ENCODE measurements around the gene ASXL1.

Gene ASXL1

DNA sequence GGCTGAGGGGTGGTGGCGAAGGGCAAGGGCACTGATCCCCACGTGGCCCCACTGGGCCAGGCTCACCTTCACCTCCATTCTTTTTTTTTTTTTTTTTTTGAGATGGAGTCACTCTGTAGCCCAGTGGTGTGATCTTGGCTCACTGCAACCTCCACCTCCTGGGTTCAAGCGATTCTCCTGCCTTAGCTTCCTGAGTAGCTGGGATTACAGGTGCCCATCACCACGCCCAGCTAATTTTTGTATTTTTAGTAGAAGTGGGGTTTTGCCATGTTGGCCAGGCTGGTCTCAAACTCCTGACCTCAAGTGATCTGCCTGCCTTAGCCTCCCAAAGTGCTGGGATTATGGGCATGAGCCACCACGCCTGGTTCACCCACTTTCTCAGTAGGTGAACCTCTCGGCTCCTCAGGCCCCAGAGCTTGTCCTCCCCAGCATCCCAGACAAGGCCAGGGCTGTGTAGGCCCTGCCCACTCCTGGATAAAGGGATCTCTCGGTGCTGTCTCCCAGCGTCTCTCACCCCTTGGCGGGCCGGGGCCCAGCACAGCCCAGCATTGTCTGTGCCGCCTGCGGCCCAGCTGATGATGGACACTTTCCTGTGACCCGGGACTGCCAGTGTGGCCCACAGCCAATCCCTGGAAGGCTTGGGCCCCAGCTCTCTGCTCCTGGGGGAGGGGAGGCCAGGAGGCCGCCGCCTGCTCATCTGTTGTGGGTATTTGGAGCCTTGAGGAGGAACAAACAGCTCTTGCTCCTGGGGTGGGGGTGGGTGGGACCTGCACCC is 108.0 kb downstream of the ASXL1 start:
- peak; percentile 93 for DNase-seq (ENCODE audit: low spot score)

DNA sequence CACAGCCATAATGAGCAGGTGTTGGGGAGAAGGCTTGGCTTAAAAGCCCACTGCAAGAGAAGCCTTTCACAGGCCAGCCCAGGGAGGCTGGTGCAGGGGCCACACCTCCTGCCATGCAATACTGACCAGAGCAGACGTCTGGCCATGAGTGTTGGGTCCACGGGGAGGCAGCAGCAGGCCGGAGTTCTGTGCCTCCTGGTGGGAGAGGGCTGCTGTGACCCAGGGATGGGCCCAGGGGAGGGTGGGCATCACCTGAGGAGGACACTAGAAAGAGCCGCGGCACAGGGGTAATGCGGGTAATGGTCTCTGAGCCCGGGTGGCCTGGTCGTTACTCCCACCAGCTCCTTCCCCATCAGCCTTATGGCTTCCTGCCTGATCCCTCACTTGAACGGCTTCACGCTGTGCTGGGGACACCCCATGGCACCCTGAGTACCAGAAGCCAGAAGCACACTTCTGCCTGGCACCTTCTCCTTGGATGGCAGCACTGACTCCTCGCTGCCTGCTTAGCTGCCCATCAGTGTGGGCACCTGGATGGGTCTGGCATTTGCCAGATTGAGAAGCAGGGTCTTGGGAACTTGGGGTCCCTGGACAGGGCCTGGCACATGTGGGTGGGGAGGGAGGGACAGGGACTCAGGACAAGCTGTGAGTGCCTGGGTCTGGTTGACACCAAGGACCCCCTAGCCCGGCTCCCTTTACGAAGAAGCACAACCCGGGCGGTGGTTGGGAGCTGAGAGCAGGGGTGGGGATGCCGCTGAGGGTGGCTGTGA is 108.8 kb downstream of the ASXL1 start:
- no peak for DNase-seq (ENCODE audit: low spot score)

DNA sequence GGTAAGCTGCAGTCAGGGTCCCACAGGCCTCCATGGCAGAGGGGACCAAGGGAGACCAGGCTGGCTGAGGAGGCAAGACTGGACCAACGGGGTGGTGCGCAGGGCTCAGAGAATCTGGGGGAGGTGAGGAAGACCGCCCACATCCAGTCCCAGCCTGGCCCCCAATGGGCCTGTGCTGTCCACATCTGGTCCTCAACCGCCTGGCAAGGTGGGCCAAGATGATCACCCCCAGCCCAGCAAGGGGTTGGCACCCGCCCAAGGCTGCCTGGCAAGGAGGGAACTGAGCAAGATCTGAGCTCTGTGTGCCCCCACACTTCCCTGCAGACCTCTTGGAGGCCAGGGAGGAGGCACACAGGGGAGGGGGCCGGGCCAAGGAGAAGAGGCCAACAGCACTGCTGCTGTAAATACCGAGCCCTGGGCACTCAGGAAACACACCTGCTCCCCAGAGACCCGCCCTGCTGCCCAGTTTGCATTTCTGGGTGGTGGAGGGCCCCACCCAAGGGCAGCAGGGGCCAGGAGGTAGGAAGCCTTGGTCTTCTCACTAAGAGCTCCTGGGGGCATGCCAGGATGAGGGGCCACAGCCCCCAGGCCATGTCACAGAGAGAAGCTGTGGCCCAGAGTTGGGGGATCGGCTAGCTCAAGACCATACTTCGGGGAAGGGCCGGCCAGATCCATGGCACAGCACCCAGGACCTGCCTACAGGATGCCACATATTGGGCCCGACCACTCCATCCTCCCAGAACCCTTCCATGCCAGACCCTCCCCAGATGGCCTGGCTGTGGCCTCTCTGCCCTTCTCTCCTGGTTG is 109.6 kb downstream of the ASXL1 start:
- no peak for DNase-seq (ENCODE audit: low spot score)

DNA sequence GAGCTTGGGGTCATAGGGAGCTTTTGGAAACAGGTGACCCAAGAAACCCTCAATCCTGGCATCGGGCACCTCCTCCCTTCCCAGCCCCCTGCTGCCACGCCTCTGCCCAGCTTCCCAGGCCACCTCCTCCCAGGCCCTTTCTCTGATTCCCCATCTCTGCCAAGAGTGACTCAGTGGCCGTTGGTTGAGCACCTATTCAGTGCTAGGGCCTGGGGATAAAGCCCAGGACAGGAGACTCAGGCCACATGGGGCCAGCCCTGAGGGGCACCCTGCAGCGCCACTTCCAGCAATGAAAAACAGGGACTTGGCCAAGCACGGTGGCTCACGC is 110.1 kb downstream of the ASXL1 start:
- DNase-seq (ENCODE audit: low spot score) = no peak

DNA sequence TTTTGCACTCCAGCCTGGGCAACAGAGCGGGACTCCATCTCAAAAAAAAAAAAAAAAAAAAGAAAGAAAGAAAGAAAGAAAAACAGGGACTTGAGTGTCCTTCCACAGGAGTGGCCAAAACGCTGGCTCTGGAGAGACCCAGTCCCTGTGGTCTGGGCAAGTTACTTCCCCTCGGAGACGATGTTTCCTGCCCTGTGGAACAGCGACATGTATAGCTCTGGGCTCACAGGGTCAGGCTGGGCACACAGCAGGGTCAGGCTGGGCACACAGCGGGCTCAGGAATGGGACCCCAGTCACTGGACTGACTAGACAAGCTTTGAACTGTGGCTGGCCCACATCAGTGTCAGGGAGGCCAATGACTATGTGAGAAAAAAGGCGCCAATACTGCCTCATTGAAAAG is 110.7 kb downstream of the ASXL1 start:
- no peak for DNase-seq (ENCODE audit: low spot score)

DNA sequence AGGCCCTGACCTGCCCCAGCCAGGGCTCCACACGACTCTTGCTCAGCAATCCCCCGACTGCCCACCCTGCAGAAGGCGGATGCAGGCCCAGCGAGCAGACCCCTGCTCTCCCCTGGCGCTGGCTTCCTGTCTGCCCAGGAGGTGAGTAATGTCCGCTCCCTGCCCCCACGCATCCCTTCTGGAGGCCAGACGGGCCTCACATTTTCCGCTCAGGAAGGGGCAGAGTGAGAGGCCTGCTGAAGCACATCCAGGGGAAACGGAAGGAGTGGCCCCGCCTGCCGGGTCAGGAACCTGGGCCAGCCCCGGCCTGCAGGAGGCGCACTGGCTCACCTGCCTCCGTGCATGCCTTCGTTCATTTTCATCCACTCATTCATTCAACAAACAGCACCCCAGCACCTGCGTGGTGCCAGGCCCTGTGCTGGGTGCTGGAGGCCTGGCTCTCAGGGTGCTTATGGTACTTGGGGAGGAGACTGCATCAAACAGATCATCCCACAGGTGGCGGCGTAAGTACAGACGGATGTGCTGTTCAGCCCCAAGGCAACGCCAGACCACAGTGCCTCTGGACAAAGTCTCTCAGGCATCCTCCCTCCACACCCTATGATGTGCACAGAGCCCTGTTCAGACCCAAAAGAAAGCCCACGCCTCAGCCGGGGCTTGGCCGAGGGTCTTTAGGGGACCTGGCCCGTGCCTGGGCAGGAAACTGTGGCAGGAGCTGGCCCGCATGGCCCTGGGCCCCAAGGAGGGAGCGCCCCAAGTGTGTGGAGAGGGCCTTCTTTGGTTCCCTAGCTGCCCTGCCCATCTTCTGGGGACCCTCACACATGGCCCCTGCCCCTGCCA is 112.1 kb downstream of the ASXL1 start:
- DNase-seq (ENCODE audit: low spot score) = no peak

DNA sequence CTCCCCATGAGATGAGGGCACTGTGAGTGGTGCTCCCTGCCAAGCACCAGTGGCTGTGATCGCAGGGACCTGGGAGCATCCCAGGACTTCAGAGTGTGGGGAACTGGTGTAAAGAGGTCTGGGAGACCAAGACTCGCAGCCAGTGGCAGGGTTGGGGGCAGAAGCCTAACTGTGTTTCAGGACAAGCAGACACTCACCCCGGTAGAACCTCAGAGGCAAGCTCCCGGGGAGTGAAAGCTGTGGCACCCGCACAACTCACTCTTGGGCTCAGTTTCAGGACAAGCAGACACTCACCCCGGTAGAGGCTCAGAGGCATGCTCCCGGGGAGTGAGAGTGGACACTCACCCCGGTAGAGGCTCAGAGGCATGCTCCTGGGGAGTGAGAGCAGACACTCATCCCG is 112.8 kb downstream of the ASXL1 start:
- DNase-seq (ENCODE audit: low spot score) = no peak

GRCh38 chr20:32472581-32473207 is 114.6 kb downstream of the ASXL1 start:
- DNase-seq (ENCODE audit: low spot score) = no peak

GRCh38 chr20:32473231-32474008 is 115.3 kb downstream of the ASXL1 start:
- DNase-seq (ENCODE audit: low spot score) = peak; percentile 40

- DNase-seq (ENCODE audit: low spot score) = peak; percentile 25
Observed at GRCh38 chr20:32474009-32474716, 116.0 kb downstream of the ASXL1 start.

DNA sequence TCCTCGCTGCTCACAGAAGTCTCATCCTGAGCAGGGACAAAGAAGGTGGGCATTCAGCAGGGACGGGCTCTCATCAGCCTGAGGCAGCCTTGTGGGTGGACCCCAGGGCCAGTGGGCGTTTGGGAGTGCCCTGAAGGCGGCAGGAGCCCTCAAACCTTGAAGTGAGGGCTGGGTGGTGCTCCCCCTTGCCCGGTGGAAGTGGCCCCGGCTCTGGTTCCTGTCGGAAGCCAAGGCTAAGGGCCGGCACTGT is 116.5 kb downstream of the ASXL1 start:
- DNase-seq (ENCODE audit: low spot score) = no peak

- peak; percentile 71 for DNase-seq (ENCODE audit: low spot score)
Observed at GRCh38 chr20:32474967-32475811, 117.1 kb downstream of the ASXL1 start.

DNA sequence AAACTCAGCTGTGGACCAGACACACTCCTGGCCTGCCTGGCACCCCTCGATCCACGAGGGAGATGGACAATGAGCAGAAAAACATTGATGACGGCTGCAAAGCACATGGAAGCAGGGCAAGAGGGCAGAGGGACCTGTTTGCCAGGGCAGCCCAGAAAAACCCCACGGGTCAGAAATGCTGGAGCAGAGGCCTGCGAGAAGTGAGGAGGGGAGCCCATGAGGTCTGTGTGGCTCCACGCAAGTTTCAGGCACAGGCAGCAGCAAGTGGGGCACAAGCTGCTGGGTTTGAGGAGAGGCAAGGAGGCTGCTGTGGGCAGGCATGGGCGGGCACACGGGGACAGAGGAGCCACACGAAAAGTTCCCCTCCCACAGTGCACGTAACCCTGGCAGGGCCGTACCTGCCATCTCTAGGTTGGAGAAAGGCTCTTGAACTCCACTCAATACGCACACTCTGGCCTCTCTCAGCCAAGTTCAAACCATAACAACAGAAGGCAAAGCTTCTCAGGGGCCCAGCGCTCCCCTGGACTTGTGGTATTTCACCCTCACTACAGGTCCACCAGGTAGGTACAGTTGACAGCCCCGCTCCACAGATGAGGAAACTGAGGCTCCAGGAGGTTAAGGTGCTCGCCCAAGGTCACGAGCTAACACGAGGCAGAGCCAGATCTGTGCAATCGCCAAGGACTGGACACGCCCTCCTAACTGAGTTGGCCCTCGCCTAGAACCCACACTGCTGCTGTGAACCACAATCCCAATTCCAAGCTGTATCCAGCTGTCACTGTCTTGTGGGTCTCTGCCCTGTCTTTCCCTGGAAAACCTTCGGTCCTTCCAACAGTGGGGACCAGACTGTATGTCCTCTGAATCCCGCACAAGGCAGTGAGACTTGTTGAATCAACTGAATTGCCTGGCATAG is 118.8 kb downstream of the ASXL1 start:
- no peak for DNase-seq (ENCODE audit: low spot score)

GRCh38 chr20:32477594-32478512 is 119.7 kb downstream of the ASXL1 start:
- no peak for DNase-seq (ENCODE audit: low spot score)

DNA sequence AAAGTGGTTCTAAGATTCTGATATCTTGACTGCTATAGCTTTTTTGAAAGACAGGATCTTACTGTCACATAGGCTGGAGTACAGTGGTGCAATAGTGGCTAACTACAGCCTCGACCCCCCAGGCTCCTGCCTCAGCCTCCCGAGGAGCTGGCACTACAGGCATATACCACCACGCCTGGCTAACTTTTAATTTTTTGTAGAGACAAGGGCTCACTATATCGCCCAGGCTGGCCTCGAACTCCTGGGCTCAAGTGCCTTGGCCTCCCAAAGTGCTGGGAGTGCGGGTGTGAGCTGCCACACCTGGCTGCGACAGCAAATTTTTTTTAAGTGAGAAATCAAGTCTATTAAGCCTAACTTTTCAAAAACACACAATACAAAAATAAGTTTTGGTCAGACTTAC is 120.4 kb downstream of the ASXL1 start:
- no peak for DNase-seq (ENCODE audit: low spot score)

DNA sequence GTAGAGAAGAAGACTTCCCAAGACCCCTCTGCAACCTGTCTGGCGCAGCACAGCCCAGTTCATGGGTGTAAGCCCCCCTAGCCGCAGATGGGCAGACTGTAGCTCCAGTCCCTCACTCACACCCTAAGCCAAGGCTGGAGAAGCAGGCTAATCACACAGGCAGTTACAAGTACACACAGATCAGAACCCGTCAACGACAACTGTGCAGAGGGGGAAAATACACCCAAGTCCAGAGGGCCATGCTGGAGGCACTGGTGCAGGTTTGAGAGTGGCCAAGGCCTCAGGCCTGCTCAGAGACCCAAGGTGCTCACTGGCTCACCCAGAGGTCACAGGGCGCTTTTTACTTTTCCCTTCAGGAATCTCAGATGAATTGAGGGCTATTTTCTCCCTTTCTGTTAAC is 120.9 kb downstream of the ASXL1 start:
- no peak for DNase-seq (ENCODE audit: low spot score)

DNA sequence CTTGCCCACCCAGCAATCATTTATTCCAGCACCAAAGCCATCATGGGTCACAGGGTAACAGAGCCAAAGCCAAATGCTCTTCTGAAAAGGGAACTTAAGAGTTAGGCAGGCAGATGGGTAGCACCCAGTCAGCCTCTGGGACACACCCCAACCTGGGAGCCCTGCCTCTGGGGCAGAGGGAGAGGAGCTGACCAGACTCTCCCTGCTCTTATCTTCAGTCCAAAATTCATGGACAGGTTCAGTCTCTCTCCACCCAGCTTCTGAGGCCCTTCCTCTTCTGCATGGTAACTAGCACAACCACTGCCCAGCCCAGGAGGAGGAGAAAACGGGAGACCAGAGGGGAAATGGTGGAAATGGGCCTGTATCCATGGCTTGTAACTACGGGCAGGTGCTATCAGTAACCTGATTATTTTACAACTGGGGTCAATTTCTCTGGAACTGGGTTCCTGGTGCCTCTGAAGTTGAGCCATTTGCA is 121.6 kb downstream of the ASXL1 start:
- DNase-seq (ENCODE audit: low spot score) = no peak

All from Ammon's horn (tissue), 1 donor.